Natural killer cell (primary cell): ENCODE results near the gene PCBP3. TPM values are rescaled to one million over a fixed set of nuclear protein-coding genes. Genes with fewer than 3 reads are reported as not detected.

Source experiments
- ATAC-seq, 3 donors: fragments of 150-1000 bp in 2 of 3; fragments of 200-7000 bp in 1 of 3; cut with Tn5 transposase; 1 replicate in 1 of 3; 2 replicates in 2 of 3; pipeline ENCODE4 v1.10.0; 2021; ENCODE audit warnings: mild to moderate bottlenecking in 2 of 3, moderate library complexity in 2 of 3
- DNase-seq, 2 donors: peaks; one replicate each; pipeline versions ENCODE4 v3.0.0 to v3.0.0-alpha.2; 2013 to 2021; ENCODE audit warnings: mixed read lengths in 1 of 2
- H3K27ac ChIP-seq: one replicate; pipeline ENCODE4 v1.5.1; 2013; ENCODE audit warnings: mild to moderate bottlenecking, low read length
- H3K27me3 ChIP-seq: one replicate; pipeline ENCODE4 v1.6.1; 2013; ENCODE audit warnings: low read length; ENCODE audit not compliant: control insufficient read depth, insufficient read depth
- H3K36me3 ChIP-seq: one replicate; pipeline ENCODE4 v1.6.1; 2013; ENCODE audit warnings: low read length; ENCODE audit not compliant: control insufficient read depth, insufficient read depth
- H3K4me1 ChIP-seq: one replicate; pipeline ENCODE4 v1.6.1; 2013; ENCODE audit warnings: low read length; ENCODE audit not compliant: control insufficient read depth, insufficient read depth
- H3K4me3 ChIP-seq: one replicate; pipeline ENCODE4 v1.5.1; 2013; ENCODE audit warnings: low read length
- H3K9me3 ChIP-seq: one replicate; pipeline ENCODE4 v1.6.1; 2013; ENCODE audit warnings: low read length; ENCODE audit not compliant: control insufficient read depth, insufficient read depth
- H3K27ac Mint-ChIP-seq, 2 donors: one replicate each; pipeline ENCODE4 v1.8.0; 2022; ENCODE audit warnings: mild to moderate bottlenecking in 2 of 2, mixed read lengths in 2 of 2, moderate library complexity in 1 of 2
- H3K27me3 Mint-ChIP-seq, 2 donors: one replicate each; pipeline ENCODE4 v1.8.0; 2022; ENCODE audit warnings: low read depth in 2 of 2, mixed read lengths in 2 of 2
- H3K36me3 Mint-ChIP-seq: one replicate; pipeline ENCODE4 v1.8.0; 2022; ENCODE audit warnings: mixed read lengths
- H3K4me1 Mint-ChIP-seq, 2 donors: one replicate each; pipeline ENCODE4 v1.8.0; 2022; ENCODE audit warnings: mixed read lengths in 2 of 2
- H3K4me3 Mint-ChIP-seq: one replicate; pipeline ENCODE4 v1.8.0; 2022; ENCODE audit warnings: mild to moderate bottlenecking, moderate library complexity, mixed read lengths
- H3K9me3 Mint-ChIP-seq, 2 donors: one replicate each; pipeline ENCODE4 v1.8.0; 2022; ENCODE audit warnings: mixed read lengths in 2 of 2
- WGBS: methylation state at CpG from one replicate; pipeline ENCODE4 v1.1.7; 2013; ENCODE audit warnings: missing lambda C conversion rate; ENCODE audit not compliant: insufficient coverage; 5-methylcytosine and 5-hydroxymethylcytosine counted together
- intact Hi-C: fragments of 100-400 bp; cut with micrococcal nuclease; formaldehyde crosslinking; loops from one replicate; pipeline ENCODE4 v1.14.2; 2022
- total RNA-seq, 4 donors: library from RNA; stranded (reverse); fragments of 120-200 nt in 1 of 4; gene quantifications; one replicate each; pipeline versions ENCODE4 v1.2.3 to v1.2.4, GENCODE V29; 2013 to 2022
- TF ChIP-seq, protein P1 (sequence below): fragments of 200-600 bp; IDR thresholded peaks from one replicate; pipeline ENCODE4 v1.8.0; 2022; ENCODE audit warnings: antibody characterized with exemption

The PCBP3 gene
- total RNA-seq, 3 donors from 2014 or later (not counting 1 experiment from before 2014, with no cell fraction given): 0.50 to 3.0 (median 0.52) TPM

DNA sequence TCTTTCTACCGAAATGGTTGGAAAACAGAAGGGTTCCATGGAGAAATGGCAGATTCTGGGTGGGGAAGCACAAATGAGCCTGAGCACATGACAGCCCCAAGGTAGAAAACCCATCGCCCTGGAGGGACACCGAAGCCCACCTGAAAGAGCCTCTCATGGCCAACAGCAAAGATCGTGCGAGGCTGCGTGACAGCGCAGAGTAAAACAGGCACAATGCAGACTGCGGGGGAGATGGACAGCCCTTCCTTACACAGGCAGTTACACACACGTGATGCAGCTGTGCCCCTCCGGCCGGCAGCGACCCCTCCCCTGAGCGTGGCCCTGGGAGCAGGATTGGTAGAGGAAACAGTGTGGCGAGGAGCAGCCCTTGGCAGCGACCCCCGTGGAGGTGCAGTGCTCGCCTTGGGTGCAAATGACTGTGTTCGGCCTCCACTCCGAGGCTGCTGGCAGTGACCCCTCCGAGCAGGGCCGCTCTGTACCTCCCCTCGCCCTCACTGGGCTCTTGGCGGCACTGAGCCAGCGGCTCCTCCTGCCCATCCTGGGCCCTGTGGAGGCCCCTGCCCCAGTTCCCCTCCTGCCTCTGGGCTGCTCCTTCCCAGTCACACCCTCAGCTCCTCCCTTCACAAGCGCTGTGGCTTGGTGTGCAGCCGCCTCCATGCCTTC lies 217.1 kb downstream of the PCBP3 start:
- Mint-ChIP-seq H3K9me3 (no peaks in the 10 kb centered on the region), H3K27me3 (no peaks in the 10 kb centered on the region), H3K4me3 (no peak overlapping the region), H3K36me3 (no peaks in the 10 kb centered on the region), H3K4me1 (peaks cover 0 to 9% of the 10 kb centered on the region in 2 donors), H3K27ac (no peak overlapping the region)
- 84% methylated on average over 26 of the region's 26 CpGs for WGBS
- no peak overlapping the region for H3K4me3 ChIP-seq
- H3K27me3 ChIP-seq: no peaks in the 10 kb centered on the region
- H3K27ac ChIP-seq: no peak overlapping the region
- ATAC-seq (no peak), DNase-seq (no peak)
- intact Hi-C loops: no loop called here
- TF ChIP-seq, protein P1, sequence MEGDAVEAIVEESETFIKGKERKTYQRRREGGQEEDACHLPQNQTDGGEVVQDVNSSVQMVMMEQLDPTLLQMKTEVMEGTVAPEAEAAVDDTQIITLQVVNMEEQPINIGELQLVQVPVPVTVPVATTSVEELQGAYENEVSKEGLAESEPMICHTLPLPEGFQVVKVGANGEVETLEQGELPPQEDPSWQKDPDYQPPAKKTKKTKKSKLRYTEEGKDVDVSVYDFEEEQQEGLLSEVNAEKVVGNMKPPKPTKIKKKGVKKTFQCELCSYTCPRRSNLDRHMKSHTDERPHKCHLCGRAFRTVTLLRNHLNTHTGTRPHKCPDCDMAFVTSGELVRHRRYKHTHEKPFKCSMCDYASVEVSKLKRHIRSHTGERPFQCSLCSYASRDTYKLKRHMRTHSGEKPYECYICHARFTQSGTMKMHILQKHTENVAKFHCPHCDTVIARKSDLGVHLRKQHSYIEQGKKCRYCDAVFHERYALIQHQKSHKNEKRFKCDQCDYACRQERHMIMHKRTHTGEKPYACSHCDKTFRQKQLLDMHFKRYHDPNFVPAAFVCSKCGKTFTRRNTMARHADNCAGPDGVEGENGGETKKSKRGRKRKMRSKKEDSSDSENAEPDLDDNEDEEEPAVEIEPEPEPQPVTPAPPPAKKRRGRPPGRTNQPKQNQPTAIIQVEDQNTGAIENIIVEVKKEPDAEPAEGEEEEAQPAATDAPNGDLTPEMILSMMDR: no peak
- no peaks in the 10 kb centered on the region for H3K36me3 ChIP-seq
- peaks cover 11% of the 10 kb centered on the region for H3K4me1 ChIP-seq
- no peaks in the 10 kb centered on the region for H3K9me3 ChIP-seq

DNA sequence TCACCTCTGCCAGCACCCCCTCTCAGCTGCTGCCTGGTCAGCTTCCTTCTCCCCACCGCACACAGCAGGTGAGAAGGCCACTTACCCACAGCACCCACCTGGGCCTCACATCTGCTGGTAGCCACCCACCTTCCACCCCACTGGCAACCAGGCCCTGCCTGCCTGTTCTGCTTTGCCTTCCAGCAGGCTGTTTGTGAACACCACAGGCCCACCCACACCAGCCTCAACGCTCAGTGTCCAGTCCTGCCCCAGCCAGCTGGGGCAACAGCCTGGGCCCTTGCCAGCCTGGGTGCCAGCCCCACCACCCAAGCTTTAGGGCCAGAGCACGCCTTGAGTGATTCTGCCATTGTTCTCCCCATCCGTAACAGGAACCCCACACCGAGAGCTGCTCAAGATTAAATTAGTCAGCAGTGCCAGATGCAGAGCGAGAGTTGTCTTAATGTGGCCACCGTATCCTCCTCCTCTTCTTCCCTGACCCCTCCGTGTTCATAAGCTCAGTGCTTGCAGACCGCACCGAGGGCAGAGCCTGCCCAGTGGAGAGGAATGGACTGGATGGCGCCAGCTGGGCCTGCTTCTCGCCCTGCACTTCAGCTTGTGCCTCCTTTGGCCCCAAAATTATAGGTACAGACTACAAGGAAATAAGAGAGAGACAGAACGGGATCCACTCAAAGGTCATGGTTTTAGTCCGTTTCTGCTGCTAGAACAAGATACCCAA lies 217.8 kb downstream of the PCBP3 start:
- no peaks in the 10 kb centered on the region for H3K36me3 ChIP-seq
- Mint-ChIP-seq H3K9me3 (no peaks in the 10 kb centered on the region), H3K36me3 (no peaks in the 10 kb centered on the region), H3K4me3 (no peak overlapping the region), H3K27ac (no peak overlapping the region), H3K4me1 (peaks cover 0 to 9% of the 10 kb centered on the region in 2 donors), H3K27me3 (no peaks in the 10 kb centered on the region)
- H3K27me3 ChIP-seq: no peaks in the 10 kb centered on the region
- H3K9me3 ChIP-seq: no peaks in the 10 kb centered on the region
- ATAC-seq (peak in 1 of 3 donors; percentile 21), DNase-seq (no peak)
- no peak overlapping the region for H3K27ac ChIP-seq
- WGBS: 70% methylated on average over 14 of the region's 14 CpGs
- H3K4me3 ChIP-seq: no peak overlapping the region
- intact Hi-C loops: no loop called here
- H3K4me1 ChIP-seq: peaks cover 11% of the 10 kb centered on the region
- TF ChIP-seq, protein P1: no peak

GRCh38 chr21:45862543-45863207 lies 219.2 kb downstream of the PCBP3 start:
- Histone ChIP-seq H3K9me3 (no peaks in the 10 kb centered on the region), H3K27ac (no peak overlapping the region), H3K36me3 (no peaks in the 10 kb centered on the region), H3K27me3 (no peaks in the 10 kb centered on the region), H3K4me1 (peaks cover 11% of the 10 kb centered on the region), H3K4me3 (no peak overlapping the region)
- DNase-seq: no peak
- whole genome bisulfite sequencing: 79% methylated on average over 9 of the region's 9 CpGs
- ATAC-seq: no peak
- no peak overlapping the region for H3K27ac Mint-ChIP-seq
- H3K36me3 Mint-ChIP-seq: no peaks in the 10 kb centered on the region
- intact Hi-C loops: no loop called here
- no peak overlapping the region for H3K4me3 Mint-ChIP-seq
- no peaks in the 10 kb centered on the region for H3K27me3 Mint-ChIP-seq
- peaks cover 0 to 9% of the 10 kb centered on the region in 2 donors for H3K4me1 Mint-ChIP-seq
- TF ChIP-seq, protein P1: no peak
- no peaks in the 10 kb centered on the region for H3K9me3 Mint-ChIP-seq
